HG03175 (cell line): Measurements from ENCODE around the gene ANAPC7.
A peak's percentile ranks its signal among the peaks of the same experiment; 100 is the strongest.
"Not testable (repeated sequence)": the region's sequence is repeated elsewhere in the genome, so short reads cannot be mapped to it uniquely, and the experiment has no call there.

Source experiments
- ATAC-seq: cut with Tn5 transposase; IDR thresholded peaks from one replicate; pipeline ENCODE4 v1.9.1; 2021; ENCODE audit warnings: mild to moderate bottlenecking, moderate library complexity; ENCODE audit not compliant: unreplicated experiment

Gene ANAPC7

GRCh38 chr12:110403146-110403975 lies at the start of gene ANAPC7:
Gene ANAPC7 (minus strand): TSS chr12:110403708. CDS start chr12:110403627, 81 bp downstream.
- peak; percentile 84 for ATAC-seq

- no peak for ATAC-seq
Observed at GRCh38 chr12:110451263-110451662, 47.8 kb upstream of the ANAPC7 start.

GRCh38 chr12:110449799-110450497 lies 46.4 kb upstream of the ANAPC7 start, which contains the start of gene ARPC3:
Gene ARPC3 (minus strand): TSS chr12:110450337. CDS start chr12:110450260, 77 bp downstream.
- ATAC-seq = peak; percentile 94

GRCh38 chr12:110444455-110444854 lies 40.9 kb upstream of the ANAPC7 start:
- no peak for ATAC-seq

- no peak for ATAC-seq
Observed at GRCh38 chr12:110436231-110436630, 32.7 kb upstream of the ANAPC7 start.

GRCh38 chr12:110431957-110432587 lies 28.6 kb upstream of the ANAPC7 start:
- no peak for ATAC-seq

GRCh38 chr12:110429676-110430075 lies 26.2 kb upstream of the ANAPC7 start:
- ATAC-seq = not testable (repeated sequence)

- no peak for ATAC-seq
Observed at GRCh38 chr12:110426406-110426805, 22.9 kb upstream of the ANAPC7 start.

GRCh38 chr12:110424237-110424636 lies 20.7 kb upstream of the ANAPC7 start:
- no peak for ATAC-seq

GRCh38 chr12:110421701-110422100 lies 18.2 kb upstream of the ANAPC7 start:
- ATAC-seq = no peak

- no peak for ATAC-seq
Observed at GRCh38 chr12:110421159-110421661, 17.7 kb upstream of the ANAPC7 start.

- ATAC-seq = not testable (repeated sequence)
Observed at GRCh38 chr12:110420644-110421043, 17.1 kb upstream of the ANAPC7 start.

- ATAC-seq = not testable (repeated sequence)
Observed at GRCh38 chr12:110417113-110417512, 13.6 kb upstream of the ANAPC7 start.

- not testable (repeated sequence) for ATAC-seq
Observed at GRCh38 chr12:110410086-110410485, 6.6 kb upstream of the ANAPC7 start.

- ATAC-seq = not testable (repeated sequence)
Observed at GRCh38 chr12:110405126-110405662, 1.7 kb upstream of the ANAPC7 start.

- no peak for ATAC-seq
Observed at GRCh38 chr12:110403976-110404682, 621 bp upstream of the ANAPC7 start.

GRCh38 chr12:110382683-110383082 lies 20.8 kb downstream of the ANAPC7 start:
- no peak for ATAC-seq

GRCh38 chr12:110379631-110380030 lies 23.9 kb downstream of the ANAPC7 start:
- ATAC-seq = no peak

GRCh38 chr12:110379197-110379596 lies 24.3 kb downstream of the ANAPC7 start:
- no peak for ATAC-seq

- ATAC-seq = not testable (repeated sequence)
Observed at GRCh38 chr12:110378131-110378790, 25.2 kb downstream of the ANAPC7 start.
